Activated B cell treated with CpG ODN at 0.5 μM for 24 hours (primary cell): Measurements from ENCODE around the gene PALD1. TPM values are rescaled to one million over a fixed set of nuclear protein-coding genes. Genes with fewer than 3 reads are reported as not detected.

Experiments
- ATAC-seq: fragments of 200-7000 bp; cut with Tn5 transposase; one replicate; pipeline ENCODE4 v1.10.0; 2021; ENCODE audit warnings: low read depth, mild to moderate bottlenecking, moderate library complexity
- CTCF ChIA-PET: fragments of 350-600 bp; sonication (Branson Sonifier 250); formaldehyde crosslinking; loops from one replicate; lab custom pipeline; 2021; ENCODE audit warnings: antibody characterized with exemption; lab: Charles Lee
- POLR2A ChIA-PET: fragments of 350-600 bp; sonication (Branson Sonifier 250); formaldehyde crosslinking; loops from one replicate; lab custom pipeline; 2021; ENCODE audit warnings: antibody characterized with exemption; lab: Charles Lee
- DNase-seq: peaks from one replicate; pipeline ENCODE4 v3.0.0; 2022
- H3K27ac Mint-ChIP-seq: one replicate; pipeline ENCODE4 v1.8.0; 2020; ENCODE audit warnings: mixed read lengths
- H3K27me3 Mint-ChIP-seq: one replicate; pipeline ENCODE4 v1.8.0; 2021; ENCODE audit warnings: mixed read lengths
- H3K36me3 Mint-ChIP-seq: one replicate; pipeline ENCODE4 v1.8.0; 2021; ENCODE audit warnings: low read depth, mixed read lengths
- H3K4me1 Mint-ChIP-seq: one replicate; pipeline ENCODE4 v1.8.0; 2021; ENCODE audit warnings: mixed read lengths
- H3K4me3 Mint-ChIP-seq: one replicate; pipeline ENCODE4 v1.8.0; 2020; ENCODE audit warnings: mild to moderate bottlenecking, mixed read lengths
- H3K9me3 Mint-ChIP-seq: one replicate; pipeline ENCODE4 v1.8.0; 2020; ENCODE audit warnings: mixed read lengths
- intact Hi-C: fragments of 100-400 bp; cut with micrococcal nuclease; formaldehyde crosslinking; loops from one replicate; pipeline ENCODE4 v1.15.1; 2024
- total RNA-seq: library from RNA; stranded (reverse); gene quantifications from 2 replicates; pipeline ENCODE4 v1.2.3, GENCODE V29; 2022
- TF ChIP-seq, protein P1 (sequence below): fragments of 200-600 bp; IDR thresholded peaks from one replicate; pipeline ENCODE4 v1.8.0; 2022; ENCODE audit warnings: antibody characterized with exemption, mild to moderate bottlenecking

The PALD1 gene
- total RNA-seq, 1 donor from 2014 or later, result 3.3 TPM

DNA sequence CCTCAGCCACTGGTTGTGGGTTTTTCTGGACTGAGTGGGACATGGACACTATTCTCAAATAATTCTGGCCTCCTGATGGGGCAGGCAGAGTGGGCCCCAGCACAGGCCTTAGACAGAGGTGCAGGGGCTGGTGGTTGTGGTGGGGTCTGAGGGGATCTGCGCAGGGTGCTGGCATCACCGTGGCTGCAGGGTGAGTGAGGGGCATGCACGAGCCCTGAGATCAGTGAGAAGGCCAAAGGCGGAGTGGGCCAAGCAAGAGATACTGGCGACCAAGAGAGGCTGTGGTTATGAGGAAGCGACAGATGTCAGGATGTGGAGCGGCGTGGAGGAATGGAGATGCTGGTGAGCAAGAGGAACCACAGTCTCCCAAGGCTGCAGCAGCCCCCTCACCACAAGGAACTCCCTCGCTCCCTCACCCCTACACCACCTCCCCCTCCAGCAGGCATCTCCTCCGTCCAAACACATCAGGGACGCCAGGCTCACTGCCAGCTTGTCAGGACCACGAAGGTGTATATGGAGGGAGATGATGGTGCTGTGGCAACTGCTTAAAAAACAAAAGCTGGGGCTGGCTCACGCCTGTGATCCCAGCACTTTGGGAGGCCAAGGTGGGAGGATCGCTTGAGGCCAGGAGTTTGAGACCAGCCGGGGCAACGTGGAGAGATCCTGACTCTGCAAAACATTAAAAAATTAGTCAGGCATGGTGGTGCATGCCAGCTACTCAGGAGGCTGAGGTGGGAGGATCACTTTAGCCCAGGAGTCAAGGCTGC lies 114.4 kb downstream of the PALD1 start:
- intact Hi-C loops, result no loop called here
- no peak overlapping the region for H3K4me3 Mint-ChIP-seq

DNA sequence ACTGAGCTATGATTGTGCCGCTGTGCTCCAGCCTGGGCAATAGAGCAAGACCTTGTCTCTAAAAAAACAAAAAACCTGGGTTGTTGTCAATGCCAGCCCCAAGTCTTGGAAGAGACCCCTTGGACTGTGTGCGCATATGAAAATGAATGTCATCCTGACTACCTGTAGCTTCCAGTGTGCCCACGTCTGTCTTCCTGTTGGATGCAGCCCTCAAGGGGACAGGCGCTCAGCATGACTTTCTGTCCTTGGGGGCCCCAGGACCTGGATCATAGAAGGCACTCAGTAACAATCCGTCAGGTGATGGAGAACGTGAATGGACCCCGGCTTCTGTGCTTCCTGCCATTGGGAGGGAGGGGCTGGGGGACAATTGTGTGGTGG lies 114.9 kb downstream of the PALD1 start:
- H3K27ac Mint-ChIP-seq, result no peak overlapping the region
- no peak for ATAC-seq
- intact Hi-C loops, result no loop called here
- no peaks in the 10 kb centered on the region for H3K9me3 Mint-ChIP-seq
- no peaks in the 10 kb centered on the region for H3K36me3 Mint-ChIP-seq
- TF ChIP-seq, protein P1, sequence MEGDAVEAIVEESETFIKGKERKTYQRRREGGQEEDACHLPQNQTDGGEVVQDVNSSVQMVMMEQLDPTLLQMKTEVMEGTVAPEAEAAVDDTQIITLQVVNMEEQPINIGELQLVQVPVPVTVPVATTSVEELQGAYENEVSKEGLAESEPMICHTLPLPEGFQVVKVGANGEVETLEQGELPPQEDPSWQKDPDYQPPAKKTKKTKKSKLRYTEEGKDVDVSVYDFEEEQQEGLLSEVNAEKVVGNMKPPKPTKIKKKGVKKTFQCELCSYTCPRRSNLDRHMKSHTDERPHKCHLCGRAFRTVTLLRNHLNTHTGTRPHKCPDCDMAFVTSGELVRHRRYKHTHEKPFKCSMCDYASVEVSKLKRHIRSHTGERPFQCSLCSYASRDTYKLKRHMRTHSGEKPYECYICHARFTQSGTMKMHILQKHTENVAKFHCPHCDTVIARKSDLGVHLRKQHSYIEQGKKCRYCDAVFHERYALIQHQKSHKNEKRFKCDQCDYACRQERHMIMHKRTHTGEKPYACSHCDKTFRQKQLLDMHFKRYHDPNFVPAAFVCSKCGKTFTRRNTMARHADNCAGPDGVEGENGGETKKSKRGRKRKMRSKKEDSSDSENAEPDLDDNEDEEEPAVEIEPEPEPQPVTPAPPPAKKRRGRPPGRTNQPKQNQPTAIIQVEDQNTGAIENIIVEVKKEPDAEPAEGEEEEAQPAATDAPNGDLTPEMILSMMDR, result no peak
- no peaks in the 10 kb centered on the region for H3K4me1 Mint-ChIP-seq
- ChIA-PET CTCF (no interaction called here), POLR2A (no interaction called here)
- H3K4me3 Mint-ChIP-seq, result no peak overlapping the region
- no peak for DNase-seq
- peaks cover 5% of the 10 kb centered on the region for H3K27me3 Mint-ChIP-seq

More for the DNA sequence above, 114.4 kb downstream of the PALD1 start:
- Mint-ChIP-seq H3K9me3 (no peaks in the 10 kb centered on the region), H3K4me1 (no peaks in the 10 kb centered on the region), H3K27me3 (peaks cover 5% of the 10 kb centered on the region), H3K27ac (no peak overlapping the region), H3K36me3 (no peaks in the 10 kb centered on the region)
- ChIA-PET POLR2A (no interaction called here), CTCF (no interaction called here)
- TF ChIP-seq, protein P1, result no peak
- ATAC-seq (no peak), DNase-seq (no peak)

DNA sequence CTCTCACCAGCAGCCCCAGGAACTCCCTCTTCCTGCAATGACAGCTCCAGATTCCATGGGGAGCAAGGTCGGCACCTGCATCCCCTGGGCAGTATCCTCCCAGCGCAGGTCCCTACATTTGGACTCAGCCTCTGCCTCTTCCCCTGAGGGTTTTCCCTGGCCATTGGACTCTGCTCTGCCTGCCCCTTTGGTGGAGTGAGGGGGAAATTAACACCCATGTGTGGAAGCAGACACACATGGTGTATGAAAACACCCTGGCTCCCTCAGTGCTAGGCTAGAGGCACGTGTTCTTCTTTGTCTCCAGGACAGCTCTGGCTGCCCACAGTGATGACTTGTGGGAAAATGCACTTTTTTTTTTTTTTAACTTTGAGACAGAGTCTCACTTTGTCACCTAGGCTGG lies 115.6 kb downstream of the PALD1 start:
- intact Hi-C loops, result no loop called here
- H3K36me3 Mint-ChIP-seq, result no peaks in the 10 kb centered on the region
- CTCF ChIA-PET, result no interaction called here
- no peaks in the 10 kb centered on the region for H3K4me1 Mint-ChIP-seq
- TF ChIP-seq, protein P1, result no peak
- ATAC-seq (no peak), DNase-seq (no peak)
- POLR2A ChIA-PET, result no interaction called here
- H3K9me3 Mint-ChIP-seq, result no peaks in the 10 kb centered on the region
- H3K4me3 Mint-ChIP-seq, result no peak overlapping the region
- peaks cover 5% of the 10 kb centered on the region for H3K27me3 Mint-ChIP-seq
- no peak overlapping the region for H3K27ac Mint-ChIP-seq

DNA sequence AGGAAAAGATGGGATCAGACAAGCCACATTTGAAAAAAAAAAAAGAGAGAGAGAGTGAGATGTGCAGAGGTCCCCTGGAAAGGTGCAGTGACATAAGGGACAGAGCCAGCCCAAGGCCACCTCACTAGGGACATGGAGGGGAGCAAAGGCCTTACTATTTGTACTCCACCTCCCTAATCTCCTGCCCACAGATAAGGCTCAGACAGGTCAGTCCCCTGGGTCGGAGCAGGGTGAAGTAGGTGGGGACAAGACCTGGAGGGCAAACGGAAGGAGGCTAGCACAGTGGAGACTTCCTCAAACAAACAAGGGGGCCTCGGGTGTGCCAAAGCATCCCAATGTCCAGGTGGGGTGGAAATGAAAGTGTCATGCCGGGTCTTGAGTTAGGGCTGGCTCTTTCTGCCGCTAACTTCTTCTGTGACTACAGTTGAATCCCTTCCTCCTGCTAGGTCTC lies 117.0 kb downstream of the PALD1 start:
- DNase-seq (no peak), ATAC-seq (no peak)
- Mint-ChIP-seq H3K4me1 (no peaks in the 10 kb centered on the region), H3K9me3 (no peaks in the 10 kb centered on the region), H3K27me3 (peaks cover 5% of the 10 kb centered on the region), H3K4me3 (no peak overlapping the region), H3K36me3 (no peaks in the 10 kb centered on the region), H3K27ac (no peak overlapping the region)
- TF ChIP-seq, protein P1, result no peak
- ChIA-PET CTCF (no interaction called here), POLR2A (no interaction called here)
- intact Hi-C loops, result no loop called here

DNA sequence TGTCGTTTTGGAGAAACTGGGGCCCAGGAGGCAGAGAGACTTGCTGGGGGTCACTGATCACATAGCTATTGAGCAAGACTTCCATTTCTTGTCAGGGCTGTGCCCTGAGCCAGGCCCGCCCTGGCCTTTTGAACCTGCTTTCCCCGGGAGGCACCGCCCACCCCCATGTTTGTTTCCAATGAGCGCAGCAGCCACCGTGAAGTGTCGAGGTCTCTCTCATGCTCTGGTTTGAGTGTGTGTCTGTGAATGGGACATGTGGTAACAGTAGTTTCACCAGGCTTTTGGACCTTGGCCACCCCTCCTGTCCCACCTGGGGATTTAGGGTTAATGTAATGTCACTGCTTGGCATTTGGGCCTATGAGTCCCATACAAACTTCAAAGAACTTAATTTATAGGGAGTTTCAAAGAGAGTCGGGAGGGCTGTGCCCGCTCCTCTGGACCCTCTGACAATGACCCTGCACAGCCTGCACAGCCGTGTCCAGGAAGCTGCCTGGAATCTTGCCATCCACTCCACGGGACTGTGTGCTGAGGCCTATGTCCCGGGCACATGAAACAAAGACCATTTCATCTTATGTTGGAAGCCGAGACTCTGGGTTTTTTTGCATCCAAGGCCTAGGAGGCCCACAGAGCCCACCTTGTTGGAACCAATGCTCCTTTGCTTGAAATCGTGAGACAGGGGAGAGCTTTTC lies 117.7 kb downstream of the PALD1 start:
- ChIA-PET POLR2A (no interaction called here), CTCF (no interaction called here)
- H3K27ac Mint-ChIP-seq, result no peak overlapping the region
- no peak for DNase-seq
- H3K27me3 Mint-ChIP-seq, result peaks cover 5% of the 10 kb centered on the region
- H3K9me3 Mint-ChIP-seq, result no peaks in the 10 kb centered on the region
- TF ChIP-seq, protein P1, result no peak
- H3K4me1 Mint-ChIP-seq, result no peaks in the 10 kb centered on the region
- H3K36me3 Mint-ChIP-seq, result no peaks in the 10 kb centered on the region
- H3K4me3 Mint-ChIP-seq, result no peak overlapping the region
- intact Hi-C loops, result no loop called here
- ATAC-seq, result no peak
